ES-I3 (cell line): Measurements from ENCODE around the gene KLF15.

ENCODE experiments used
- H3K36me3 ChIP-seq: 2 replicates; pipeline ENCODE4 v1.6.1; 2013; ENCODE audit warnings: mild to moderate bottlenecking, low read length, control low read depth, moderate library complexity; ENCODE audit not compliant: insufficient read depth
- H3K4me1 ChIP-seq: 2 replicates; pipeline ENCODE4 v1.6.1; 2013; ENCODE audit warnings: mild to moderate bottlenecking, control low read depth, low read length; ENCODE audit not compliant: insufficient read depth
- H3K9ac ChIP-seq: 2 replicates; pipeline ENCODE4 v1.6.1; 2013; ENCODE audit warnings: low read depth, mild to moderate bottlenecking, low read length, moderate library complexity
- H3K9me3 ChIP-seq: 2 replicates; pipeline ENCODE4 v1.6.1; 2013; ENCODE audit warnings: mild to moderate bottlenecking, low read length, moderate library complexity; ENCODE audit not compliant: control insufficient read depth, insufficient read depth

KLF15 gene

GRCh38 chr3:126360046-126360713 is 3.0 kb upstream of the KLF15 start:
- H3K9me3 ChIP-seq: no peaks in the 10 kb centered on the region
- no peaks in the 10 kb centered on the region for H3K36me3 ChIP-seq
- H3K4me1 ChIP-seq: peaks cover 21% of the 10 kb centered on the region
- H3K9ac ChIP-seq: no peak overlapping the region

- H3K4me1 ChIP-seq: peaks cover 13% of the 10 kb centered on the region
- no peaks in the 10 kb centered on the region for H3K36me3 ChIP-seq
- no peak overlapping the region for H3K9ac ChIP-seq
- no peaks in the 10 kb centered on the region for H3K9me3 ChIP-seq
These were observed 1.6 kb upstream of the KLF15 start for GRCh38 chr3:126358816-126359181.

- H3K4me1 ChIP-seq: peaks cover 11% of the 10 kb centered on the region
- no peaks in the 10 kb centered on the region for H3K36me3 ChIP-seq
- peak overlapping the region; percentile 43; the same call in 1 of the 2 replicates for H3K9ac ChIP-seq
- no peaks in the 10 kb centered on the region for H3K9me3 ChIP-seq
These were observed 1.0 kb upstream of the KLF15 start for GRCh38 chr3:126358038-126358815.

- Histone ChIP-seq H3K9me3 (no peaks in the 10 kb centered on the region), H3K4me1 (no peaks in the 10 kb centered on the region; the same call in 1 of the 2 replicates), H3K36me3 (no peaks in the 10 kb centered on the region), H3K9ac (peak overlapping the region; percentile 76)
These were observed 589 bp downstream of the KLF15 start for GRCh38 chr3:126356373-126357264.

DNA sequence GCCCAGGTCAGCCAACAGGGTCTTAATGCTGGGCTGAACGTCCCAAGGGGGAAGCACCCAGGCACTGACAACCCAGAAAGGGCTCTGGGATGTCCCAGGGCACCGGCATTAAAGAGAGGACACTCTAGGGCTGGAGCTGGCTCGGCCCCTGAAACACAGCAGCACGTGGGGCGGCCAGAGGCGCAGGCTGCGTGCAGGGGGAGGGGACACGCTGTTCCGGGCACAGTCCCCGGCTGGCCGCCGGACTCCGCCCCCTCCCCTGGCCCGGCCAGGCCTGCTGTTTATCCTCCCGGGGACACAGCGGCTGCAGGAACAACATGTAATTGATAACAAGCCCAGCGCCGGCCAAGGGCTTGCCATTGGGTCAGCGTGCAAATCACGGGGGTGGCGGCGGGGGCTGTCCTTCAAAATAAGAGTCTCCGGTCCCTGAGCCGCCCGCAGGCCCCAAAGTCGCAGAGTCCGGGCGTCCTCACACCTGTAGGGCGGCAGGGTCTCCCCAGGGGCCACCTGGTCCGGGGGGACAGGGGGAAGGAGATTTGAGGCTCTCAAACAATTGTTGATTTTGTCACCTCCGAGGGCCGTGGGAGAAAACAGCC is 1.3 kb downstream of the KLF15 start:
- Histone ChIP-seq H3K9ac (peak overlapping the region; percentile 76), H3K36me3 (no peaks in the 10 kb centered on the region), H3K9me3 (no peaks in the 10 kb centered on the region)

GRCh38 chr3:126355251-126355650 is 2.0 kb downstream of the KLF15 start:
- H3K9ac ChIP-seq: peak overlapping the region; percentile 76

More for the DNA sequence above, 1.3 kb downstream of the KLF15 start:
- H3K4me1 ChIP-seq: no peaks in the 10 kb centered on the region; the same call in 1 of the 2 replicates

GRCh38 chr3:126354776-126355175 is 2.4 kb downstream of the KLF15 start:
- Histone ChIP-seq H3K4me1 (no peaks in the 10 kb centered on the region; the same call in 1 of the 2 replicates), H3K9me3 (no peaks in the 10 kb centered on the region), H3K36me3 (no peaks in the 10 kb centered on the region), H3K9ac (no peak overlapping the region)

More at GRCh38 chr3:126355251-126355650, 2.0 kb downstream of the KLF15 start:
- Histone ChIP-seq H3K4me1 (no peaks in the 10 kb centered on the region; the same call in 1 of the 2 replicates), H3K9me3 (no peaks in the 10 kb centered on the region), H3K36me3 (no peaks in the 10 kb centered on the region)

DNA sequence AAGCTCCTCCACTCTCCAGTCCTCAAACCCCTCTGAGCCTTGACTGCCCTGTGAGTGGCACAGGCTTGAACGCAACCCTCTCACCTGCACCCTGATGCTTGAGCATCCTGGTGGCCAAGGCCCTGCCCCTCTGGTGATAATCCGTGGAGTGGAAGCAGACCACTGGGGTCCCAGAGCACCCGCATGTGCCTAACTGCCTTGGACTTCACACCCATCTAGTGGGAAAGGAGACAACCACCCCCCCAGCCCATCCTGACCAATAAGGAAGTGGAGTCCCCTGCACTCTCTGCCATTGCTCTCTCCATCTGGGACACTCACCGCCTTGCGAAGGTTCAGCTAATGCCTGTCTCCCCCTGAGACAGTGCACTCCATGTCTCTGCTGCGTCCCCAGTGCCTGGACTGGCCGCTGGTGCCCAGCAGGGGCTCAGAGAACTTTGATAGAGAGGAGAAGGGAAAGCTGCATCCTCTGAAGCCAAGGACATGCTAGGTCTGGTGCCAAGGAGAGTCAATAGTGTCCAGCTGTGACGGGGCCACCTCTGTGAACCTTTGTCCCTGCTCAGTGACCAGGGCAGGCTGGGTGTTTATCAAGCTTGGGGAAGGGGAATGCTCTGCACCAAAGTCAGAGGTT is 3.4 kb downstream of the KLF15 start:
- Histone ChIP-seq H3K36me3 (no peaks in the 10 kb centered on the region), H3K9ac (no peak overlapping the region)

GRCh38 chr3:126352476-126353454 is 4.4 kb downstream of the KLF15 start:
- no peaks in the 10 kb centered on the region for H3K9me3 ChIP-seq
- no peaks in the 10 kb centered on the region for H3K36me3 ChIP-seq
- H3K9ac ChIP-seq: no peak overlapping the region
- no peaks in the 10 kb centered on the region; the same call in 1 of the 2 replicates for H3K4me1 ChIP-seq

More for the DNA sequence above, 3.4 kb downstream of the KLF15 start:
- H3K4me1 ChIP-seq: no peaks in the 10 kb centered on the region; the same call in 1 of the 2 replicates
- no peaks in the 10 kb centered on the region for H3K9me3 ChIP-seq

- Histone ChIP-seq H3K9ac (no peak overlapping the region), H3K4me1 (no peaks in the 10 kb centered on the region; the same call in 1 of the 2 replicates), H3K36me3 (no peaks in the 10 kb centered on the region), H3K9me3 (no peaks in the 10 kb centered on the region)
These were observed 5.3 kb downstream of the KLF15 start for GRCh38 chr3:126351771-126352475.

GRCh38 chr3:126351086-126351770 is 6.0 kb downstream of the KLF15 start:
- Histone ChIP-seq H3K36me3 (no peaks in the 10 kb centered on the region), H3K9me3 (no peaks in the 10 kb centered on the region), H3K4me1 (no peaks in the 10 kb centered on the region; the same call in 1 of the 2 replicates)

More at GRCh38 chr3:126351086-126351770, 6.0 kb downstream of the KLF15 start:
- H3K9ac ChIP-seq: no peak overlapping the region
